Colonic mucosa (tissue), 4 donors: ENCODE results near the gene CCDC69. TPM values are rescaled to one million over a fixed set of nuclear protein-coding genes. Genes with fewer than 3 reads are reported as not detected.
"Not testable (repeated sequence)": the region's sequence is repeated elsewhere in the genome, so short reads cannot be mapped to it uniquely, and the experiment has no call there.

Experiments used
- DNase-seq: peaks from one replicate; pipeline ENCODE4 v3.0.0-alpha.2; 2020
- H3K27ac ChIP-seq: fragments of 200-600 bp; one replicate; pipeline ENCODE4 v1.8.0; 2021
- H3K27me3 ChIP-seq: fragments of 200-600 bp; one replicate; pipeline ENCODE4 v1.8.0; 2021
- H3K36me3 ChIP-seq: fragments of 200-600 bp; one replicate; pipeline ENCODE4 v1.8.0; 2021
- H3K4me1 ChIP-seq: fragments of 200-600 bp; one replicate; pipeline ENCODE4 v1.8.0; 2021; ENCODE audit warnings: mild to moderate bottlenecking
- H3K4me3 ChIP-seq: fragments of 200-600 bp; one replicate; pipeline ENCODE4 v1.8.0; 2021
- H3K9ac ChIP-seq, 2 donors: one replicate each; pipeline ENCODE4 v1.7.0; 2013; ENCODE audit warnings: control low read depth in 2 of 2, low read depth in 2 of 2, low read length in 2 of 2
- H3K9me3 ChIP-seq: fragments of 200-600 bp; one replicate; pipeline ENCODE4 v1.8.0; 2021
- intact Hi-C: fragments of 100-400 bp; cut with DNase I; formaldehyde crosslinking; loops from one replicate; pipeline ENCODE4 v1.14.1; 2022
- total RNA-seq, 2 donors: library from RNA; stranded (reverse); fragmentation: NEBNext Ultra II Directional in 1 of 2; extraction: Animal tissue kit (Norgen Biotek cat#: 25700) in 1 of 2; gene quantifications; one replicate each; pipeline ENCODE4 v1.2.1, GENCODE V29; 2021
- TF ChIP-seq, protein P1 (sequence below): fragments of 200-600 bp; IDR thresholded peaks from one replicate; pipeline ENCODE4 v1.8.0; 2022; ENCODE audit warnings: antibody characterized with exemption, mild to moderate bottlenecking
- donor health status: healthy.
- donor health status: DM: no; HTN: no; CAD: no.
- donor health status: DM: no; HTN: no; CAD: no.

Gene CCDC69
- total RNA-seq, 2 donors from 2014 or later, result 4.2 to 23.8 TPM

DNA sequence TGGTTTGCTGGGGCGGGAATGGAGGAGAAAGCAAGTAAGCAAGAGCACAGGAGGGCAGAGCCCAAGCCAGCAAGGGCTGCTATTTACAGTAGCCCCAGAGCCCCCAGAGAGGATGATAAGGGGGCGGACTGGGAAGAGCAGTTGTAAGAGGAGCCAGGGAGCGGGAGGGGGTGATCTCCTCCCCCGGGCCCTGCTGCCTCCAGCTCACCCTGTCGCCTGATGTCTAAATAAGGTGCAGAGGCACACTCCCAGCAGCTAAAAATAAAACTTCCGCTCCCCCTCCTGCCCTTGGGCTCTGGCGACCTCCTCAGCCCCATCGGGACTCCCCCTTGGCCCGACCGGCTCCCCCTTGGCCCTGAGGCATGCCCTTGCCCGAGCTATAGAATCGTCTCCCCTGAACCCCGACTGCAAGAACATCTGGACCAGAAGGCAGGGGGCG lies 14.4 kb upstream of the CCDC69 start:
- H3K9me3 ChIP-seq, result no peaks in the 10 kb centered on the region
- peak overlapping the region; percentile 5 for H3K27ac ChIP-seq
- H3K27me3 ChIP-seq, result no peaks in the 10 kb centered on the region
- no peak overlapping the region for H3K4me3 ChIP-seq
- TF ChIP-seq, protein P1, sequence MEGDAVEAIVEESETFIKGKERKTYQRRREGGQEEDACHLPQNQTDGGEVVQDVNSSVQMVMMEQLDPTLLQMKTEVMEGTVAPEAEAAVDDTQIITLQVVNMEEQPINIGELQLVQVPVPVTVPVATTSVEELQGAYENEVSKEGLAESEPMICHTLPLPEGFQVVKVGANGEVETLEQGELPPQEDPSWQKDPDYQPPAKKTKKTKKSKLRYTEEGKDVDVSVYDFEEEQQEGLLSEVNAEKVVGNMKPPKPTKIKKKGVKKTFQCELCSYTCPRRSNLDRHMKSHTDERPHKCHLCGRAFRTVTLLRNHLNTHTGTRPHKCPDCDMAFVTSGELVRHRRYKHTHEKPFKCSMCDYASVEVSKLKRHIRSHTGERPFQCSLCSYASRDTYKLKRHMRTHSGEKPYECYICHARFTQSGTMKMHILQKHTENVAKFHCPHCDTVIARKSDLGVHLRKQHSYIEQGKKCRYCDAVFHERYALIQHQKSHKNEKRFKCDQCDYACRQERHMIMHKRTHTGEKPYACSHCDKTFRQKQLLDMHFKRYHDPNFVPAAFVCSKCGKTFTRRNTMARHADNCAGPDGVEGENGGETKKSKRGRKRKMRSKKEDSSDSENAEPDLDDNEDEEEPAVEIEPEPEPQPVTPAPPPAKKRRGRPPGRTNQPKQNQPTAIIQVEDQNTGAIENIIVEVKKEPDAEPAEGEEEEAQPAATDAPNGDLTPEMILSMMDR, result no peak
- H3K9ac ChIP-seq, result peak overlapping the region in 1 of 2 donors; percentile 46
- H3K4me1 ChIP-seq, result no peaks in the 10 kb centered on the region
- H3K36me3 ChIP-seq, result no peaks in the 10 kb centered on the region
- no peak for DNase-seq
- intact Hi-C loops, result loop anchor here (5.0 kb wide), 1 partner anchor 111 kb away; no protein-coding TSS in a partner anchor

DNA sequence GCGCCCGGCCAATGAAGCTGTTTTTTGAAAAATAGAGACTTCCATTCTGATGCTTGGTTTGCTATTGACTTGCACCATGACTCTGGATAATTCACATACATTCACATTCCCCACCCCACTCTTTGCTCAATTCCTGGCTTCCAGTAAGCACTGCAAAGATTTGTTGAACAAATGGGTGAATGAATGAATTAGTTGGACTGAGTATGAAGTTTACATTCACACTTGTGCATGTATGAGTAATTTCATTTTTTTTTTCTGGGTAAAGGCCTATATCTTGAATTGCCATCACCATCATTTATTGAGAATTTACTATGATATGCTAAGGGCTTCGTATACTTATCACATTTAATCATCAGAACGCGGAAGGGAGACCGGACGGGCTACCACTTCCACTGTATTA lies 13.8 kb upstream of the CCDC69 start:
- Histone ChIP-seq H3K9ac (no peak overlapping the region), H3K4me1 (no peaks in the 10 kb centered on the region), H3K9me3 (no peaks in the 10 kb centered on the region), H3K4me3 (no peak overlapping the region), H3K27me3 (no peaks in the 10 kb centered on the region), H3K36me3 (no peaks in the 10 kb centered on the region), H3K27ac (no peak overlapping the region)
- no peak for DNase-seq
- TF ChIP-seq, protein P1, result no peak
- intact Hi-C loops, result loop anchor here (5.0 kb wide), 1 partner anchor 110 kb away; no protein-coding TSS in a partner anchor

DNA sequence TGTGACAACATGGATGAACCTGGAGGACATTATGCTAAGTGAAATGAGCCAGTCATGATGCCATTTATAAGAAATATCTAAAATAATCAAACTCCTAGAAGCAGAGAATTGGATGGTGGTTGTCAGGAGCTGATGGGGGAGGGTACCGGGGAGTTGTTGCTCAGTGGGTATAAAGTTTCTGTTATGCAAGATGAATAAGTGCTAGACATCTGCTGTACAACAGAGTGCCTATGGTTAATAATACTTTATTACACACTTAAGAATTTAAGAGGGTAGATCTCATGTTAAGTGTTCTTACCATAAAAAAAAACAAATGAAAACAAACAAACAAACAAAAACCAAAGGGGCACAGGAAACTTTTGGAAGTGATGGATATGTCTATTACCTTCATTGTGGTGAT lies 13.0 kb upstream of the CCDC69 start:
- TF ChIP-seq, protein P1, result no peak
- DNase-seq, result no peak
- intact Hi-C loops, result loop anchor here (5.0 kb wide), 1 partner anchor 110 kb away; no protein-coding TSS in a partner anchor

DNA sequence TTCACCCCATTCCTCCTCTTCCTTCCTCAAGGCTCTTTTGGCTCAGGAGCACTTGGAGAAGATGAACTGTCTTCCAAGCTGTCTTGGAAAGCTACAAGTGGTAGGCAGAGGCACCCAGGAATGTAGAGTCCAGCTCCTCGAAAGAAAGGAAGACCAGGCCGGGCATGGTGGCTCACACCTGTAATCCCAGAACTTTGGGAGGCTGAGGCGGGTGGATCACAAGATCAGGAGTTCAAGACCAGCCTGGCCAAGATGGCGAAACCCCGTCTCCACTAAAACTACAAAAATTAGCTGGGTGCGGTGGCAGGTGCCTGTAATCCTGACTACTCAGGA lies 11.3 kb upstream of the CCDC69 start:
- H3K4me3 ChIP-seq, result not testable (repeated sequence)
- H3K9ac ChIP-seq, result peak overlapping the region in 1 of 2 donors; percentile 34

More for the DNA sequence above, 13.0 kb upstream of the CCDC69 start:
- H3K4me3 ChIP-seq, result no peak overlapping the region
- no peaks in the 10 kb centered on the region for H3K36me3 ChIP-seq
- H3K27me3 ChIP-seq, result no peaks in the 10 kb centered on the region
- no peaks in the 10 kb centered on the region for H3K9me3 ChIP-seq
- H3K4me1 ChIP-seq, result no peaks in the 10 kb centered on the region
- no peak overlapping the region for H3K27ac ChIP-seq
- H3K9ac ChIP-seq, result no peak overlapping the region

DNA sequence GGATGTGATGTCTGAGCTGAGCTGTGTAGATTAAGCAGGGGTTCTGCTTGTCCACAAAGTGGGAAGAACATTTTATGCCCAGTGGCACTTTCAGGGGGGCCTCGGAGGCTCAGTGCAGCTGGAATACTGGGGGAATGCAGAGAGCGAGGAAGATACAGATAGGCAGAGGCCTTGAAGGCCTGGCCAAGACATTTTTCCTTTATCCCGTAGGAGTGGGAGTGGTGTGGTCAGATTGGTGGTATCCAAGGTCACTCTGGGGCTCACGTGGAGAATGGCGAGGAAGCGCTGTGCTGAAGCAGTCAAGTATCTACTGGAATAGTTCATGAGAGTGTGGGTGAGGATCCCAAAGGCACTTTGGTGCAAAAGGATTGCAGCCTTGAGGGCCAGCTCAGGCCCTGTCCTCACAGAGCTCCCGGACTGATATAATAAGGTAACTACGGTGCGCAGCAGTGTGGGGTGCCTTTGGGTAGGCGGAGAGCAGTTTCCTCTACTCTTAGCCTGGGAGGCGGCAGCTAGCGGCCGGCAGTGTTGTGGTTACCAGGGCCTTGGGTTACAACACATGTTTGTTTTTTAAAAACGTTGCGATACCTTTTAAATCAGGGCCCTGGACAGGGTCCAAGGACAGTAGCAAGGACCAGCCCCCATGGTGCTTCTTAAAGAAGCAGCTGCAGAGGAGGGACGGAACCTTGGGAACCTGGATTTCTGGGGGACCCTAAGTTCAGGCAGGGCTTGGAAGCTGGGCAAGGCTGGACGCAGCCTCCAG lies 10.8 kb upstream of the CCDC69 start:
- Histone ChIP-seq H3K4me3 (no peak overlapping the region), H3K4me1 (no peaks in the 10 kb centered on the region), H3K27ac (peak overlapping the region; percentile 22), H3K36me3 (no peaks in the 10 kb centered on the region), H3K9ac (peak overlapping the region in 1 of 2 donors; percentile 34), H3K9me3 (no peaks in the 10 kb centered on the region), H3K27me3 (no peaks in the 10 kb centered on the region)
- peak; percentile 39 for DNase-seq
- intact Hi-C loops, result loop anchor here (5.0 kb wide), 1 partner anchor 107 kb away; no protein-coding TSS in a partner anchor
- TF ChIP-seq, protein P1, result no peak

More for the DNA sequence above, 11.3 kb upstream of the CCDC69 start:
- H3K27ac ChIP-seq, result peak overlapping the region; percentile 22
- DNase-seq, H3K36me3 ChIP-seq, H3K4me1 ChIP-seq, H3K27me3 ChIP-seq, H3K9me3 ChIP-seq: not testable (repeated sequence)
- intact Hi-C loops, result loop anchor here (5.0 kb wide), 1 partner anchor 108 kb away; no protein-coding TSS in a partner anchor

DNA sequence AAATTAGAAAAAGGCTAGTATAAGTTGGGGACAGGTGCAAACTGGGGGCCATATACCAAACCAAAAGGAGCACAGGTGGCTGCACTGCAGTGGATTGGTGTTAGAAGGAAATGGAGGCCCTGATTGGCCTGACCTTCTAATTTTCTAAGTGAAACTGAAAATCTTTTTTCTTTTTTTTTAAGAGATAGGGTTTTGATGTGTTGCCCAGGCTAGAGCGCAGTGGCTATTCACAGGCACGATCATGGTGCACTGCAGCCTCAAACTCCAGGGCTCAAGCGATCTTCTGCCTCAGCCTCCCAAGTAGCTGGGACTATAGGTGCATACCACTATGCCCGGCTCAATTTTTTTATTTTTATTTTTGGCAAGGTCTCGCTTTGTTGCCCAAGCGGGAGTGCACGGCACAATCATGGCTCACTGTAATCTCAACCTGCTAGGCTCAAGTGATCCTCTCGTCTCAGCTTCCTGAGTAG lies 9.8 kb upstream of the CCDC69 start:
- no peak for DNase-seq
- Histone ChIP-seq H3K4me3 (no peak overlapping the region), H3K27ac (no peak overlapping the region), H3K9me3 (no peaks in the 10 kb centered on the region), H3K9ac (no peak overlapping the region), H3K4me1 (no peaks in the 10 kb centered on the region), H3K36me3 (no peaks in the 10 kb centered on the region), H3K27me3 (no peaks in the 10 kb centered on the region)
- intact Hi-C loops, result no loop called here
- TF ChIP-seq, protein P1, result no peak
